IPS-20b (cell line): ENCODE data around the gene GAL3ST3.
"Not testable (repeated sequence)": the region's sequence is repeated elsewhere in the genome, so short reads cannot be mapped to it uniquely, and the experiment has no call there.

Experiments used
- H3K27ac ChIP-seq: one replicate; pipeline ENCODE4 v1.5.1; 2013; ENCODE audit warnings: low read length
- H3K27me3 ChIP-seq: 2 replicates; pipeline ENCODE4 v1.6.1; 2013; ENCODE audit warnings: mild to moderate bottlenecking, low read length, inconsistent platforms; ENCODE audit not compliant: insufficient read depth
- H3K36me3 ChIP-seq: 2 replicates; pipeline ENCODE4 v1.6.1; 2013; ENCODE audit warnings: low read depth, mild to moderate bottlenecking, inconsistent platforms, low read length, moderate library complexity; ENCODE audit not compliant: insufficient read depth
- H3K4me1 ChIP-seq: 2 replicates; pipeline ENCODE4 v1.6.1; 2013; ENCODE audit warnings: mild to moderate bottlenecking, control low read depth, inconsistent platforms, low read length, moderate library complexity; ENCODE audit not compliant: insufficient read depth
- H3K4me3 ChIP-seq: 2 replicates; pipeline ENCODE4 v1.5.1; 2013; ENCODE audit warnings: mild to moderate bottlenecking, low read length, inconsistent platforms
- H3K9ac ChIP-seq: 2 replicates; pipeline ENCODE4 v1.6.1; 2013; ENCODE audit warnings: low read depth, mild to moderate bottlenecking, inconsistent platforms, low read length, moderate library complexity
- H3K9me3 ChIP-seq: 2 replicates; pipeline ENCODE4 v1.6.1; 2013; ENCODE audit warnings: mild to moderate bottlenecking, low read depth, low read length, inconsistent platforms; ENCODE audit not compliant: insufficient read depth

The GAL3ST3 gene

DNA sequence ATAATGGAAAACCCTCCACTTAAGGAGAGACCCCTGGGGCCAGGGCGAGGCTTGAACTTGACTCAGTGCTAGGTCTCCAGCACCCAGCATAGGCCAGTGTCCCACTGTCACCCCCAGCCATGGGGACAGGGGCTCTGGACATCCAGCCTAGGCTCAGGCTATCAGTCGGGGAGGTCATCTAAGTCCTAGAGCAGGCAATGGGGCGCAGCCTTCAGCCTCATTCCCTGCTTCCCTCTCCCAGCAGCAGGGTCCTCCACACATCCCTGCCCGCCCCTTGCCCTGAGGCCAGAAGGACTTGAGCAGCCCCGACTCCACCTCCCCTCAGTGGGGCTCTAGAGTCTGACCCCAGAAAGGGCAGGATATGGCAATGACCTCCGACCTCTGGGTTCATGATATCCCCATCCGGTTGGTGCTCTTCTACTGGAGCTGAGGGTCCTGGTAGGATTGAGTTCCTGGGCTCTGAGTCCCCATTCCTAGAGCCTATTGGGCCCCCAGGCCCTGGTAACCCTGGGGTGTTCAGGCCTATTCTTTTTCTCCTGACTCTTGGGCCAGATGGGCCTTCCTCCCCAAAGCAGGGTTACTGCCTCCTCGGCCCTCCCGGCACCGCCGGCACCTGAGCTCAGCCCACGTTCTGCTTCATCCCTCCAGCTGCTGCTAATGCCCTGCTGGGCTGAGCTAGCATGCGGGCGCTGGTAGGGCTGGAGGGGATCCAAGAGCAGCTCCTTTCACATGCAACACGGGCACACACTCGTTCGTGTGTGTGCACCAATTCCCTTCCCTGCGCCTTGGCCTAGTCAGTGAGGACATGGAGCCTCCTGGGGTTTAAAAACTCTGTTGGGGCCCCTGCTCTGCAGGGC lies 32.8 kb downstream of the GAL3ST3 start:
- peaks cover 22% of the 10 kb centered on the region for H3K27me3 ChIP-seq
- no peak overlapping the region for H3K27ac ChIP-seq
- no peak overlapping the region for H3K9ac ChIP-seq
- H3K4me3 ChIP-seq: no peak overlapping the region
- H3K4me1 ChIP-seq: no peaks in the 10 kb centered on the region
- no peaks in the 10 kb centered on the region for H3K9me3 ChIP-seq
- H3K36me3 ChIP-seq: no peaks in the 10 kb centered on the region

DNA sequence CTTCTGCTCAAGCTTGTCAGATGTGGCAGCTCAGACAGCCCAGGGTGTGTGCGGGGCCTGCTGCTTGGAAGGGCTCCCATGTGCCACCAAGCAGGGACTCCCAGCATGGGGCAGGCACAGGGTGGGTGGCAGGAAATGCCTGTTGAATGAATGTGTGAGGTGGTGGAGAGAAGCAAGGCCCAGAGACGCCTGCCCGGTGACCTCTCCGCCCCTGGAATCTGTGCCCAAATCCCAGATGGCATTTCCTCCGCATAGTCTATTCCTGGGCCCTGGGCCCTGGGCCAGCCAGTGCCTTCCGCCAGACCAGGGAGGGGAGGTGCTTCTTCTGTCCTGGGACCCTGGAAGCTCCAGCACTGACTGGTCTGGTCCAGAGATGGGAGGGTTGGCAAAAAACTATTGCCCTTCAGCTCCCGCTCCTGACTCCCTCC lies 33.5 kb downstream of the GAL3ST3 start:
- H3K9ac ChIP-seq: no peak overlapping the region
- H3K27me3 ChIP-seq: peaks cover 26% of the 10 kb centered on the region
- H3K4me3 ChIP-seq: no peak overlapping the region
- H3K27ac ChIP-seq: no peak overlapping the region
- H3K4me1 ChIP-seq: no peaks in the 10 kb centered on the region
- H3K9me3 ChIP-seq: no peaks in the 10 kb centered on the region
- H3K36me3 ChIP-seq: no peaks in the 10 kb centered on the region

DNA sequence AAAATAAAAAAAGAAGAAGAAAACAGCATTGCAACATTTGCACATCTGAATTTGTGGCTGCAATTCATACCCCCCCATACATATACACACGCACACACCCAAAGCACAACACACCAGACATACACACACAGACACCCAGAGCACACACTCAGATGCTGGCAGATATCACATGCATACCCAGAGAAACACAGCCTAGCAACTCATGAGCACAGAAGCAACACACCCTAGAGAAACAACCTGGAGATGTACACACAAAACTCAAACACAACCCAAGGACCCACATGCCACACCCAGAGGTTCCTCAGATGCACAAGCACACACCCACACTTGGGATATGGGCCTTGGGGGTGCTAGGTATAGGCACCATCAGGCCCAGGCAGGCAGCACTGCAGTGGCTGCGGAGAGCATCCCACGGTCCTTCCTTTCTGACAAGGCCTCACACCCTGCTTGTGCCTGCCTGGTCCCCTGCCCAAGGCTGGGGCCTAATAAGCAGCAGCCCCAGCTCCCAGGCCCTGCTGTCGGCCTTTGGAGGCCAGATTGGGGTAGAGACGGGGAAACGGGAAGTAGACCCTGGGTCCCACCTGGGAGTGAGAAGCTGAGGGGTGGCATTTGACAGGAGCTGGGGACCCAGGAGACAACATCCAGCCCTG lies 34.0 kb downstream of the GAL3ST3 start:
- Histone ChIP-seq H3K4me1 (no peaks in the 10 kb centered on the region), H3K27ac (no peak overlapping the region), H3K9ac (no peak overlapping the region), H3K9me3 (no peaks in the 10 kb centered on the region), H3K27me3 (peaks cover 29% of the 10 kb centered on the region), H3K36me3 (no peaks in the 10 kb centered on the region), H3K4me3 (no peak overlapping the region)

DNA sequence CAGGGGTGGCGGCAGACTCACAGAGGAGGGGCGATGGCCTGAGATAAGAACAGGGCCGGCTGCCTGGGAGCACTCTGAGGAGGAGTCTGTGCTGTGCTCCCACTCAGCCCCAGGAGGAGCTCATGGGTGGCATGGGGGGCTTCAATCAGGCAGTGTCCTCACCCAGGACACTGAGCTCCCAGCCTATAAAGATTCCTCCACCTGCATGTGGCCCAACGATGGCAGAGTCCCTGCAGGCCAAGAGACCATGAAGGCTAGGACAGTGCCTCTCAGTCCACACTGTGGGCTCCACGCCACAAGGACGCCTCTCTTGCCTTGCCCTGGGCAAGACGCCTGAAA lies 35.2 kb downstream of the GAL3ST3 start:
- Histone ChIP-seq H3K4me1 (no peaks in the 10 kb centered on the region), H3K4me3 (no peak overlapping the region), H3K27ac (no peak overlapping the region), H3K9ac (no peak overlapping the region), H3K9me3 (no peaks in the 10 kb centered on the region), H3K27me3 (peaks cover 29% of the 10 kb centered on the region), H3K36me3 (no peaks in the 10 kb centered on the region)

DNA sequence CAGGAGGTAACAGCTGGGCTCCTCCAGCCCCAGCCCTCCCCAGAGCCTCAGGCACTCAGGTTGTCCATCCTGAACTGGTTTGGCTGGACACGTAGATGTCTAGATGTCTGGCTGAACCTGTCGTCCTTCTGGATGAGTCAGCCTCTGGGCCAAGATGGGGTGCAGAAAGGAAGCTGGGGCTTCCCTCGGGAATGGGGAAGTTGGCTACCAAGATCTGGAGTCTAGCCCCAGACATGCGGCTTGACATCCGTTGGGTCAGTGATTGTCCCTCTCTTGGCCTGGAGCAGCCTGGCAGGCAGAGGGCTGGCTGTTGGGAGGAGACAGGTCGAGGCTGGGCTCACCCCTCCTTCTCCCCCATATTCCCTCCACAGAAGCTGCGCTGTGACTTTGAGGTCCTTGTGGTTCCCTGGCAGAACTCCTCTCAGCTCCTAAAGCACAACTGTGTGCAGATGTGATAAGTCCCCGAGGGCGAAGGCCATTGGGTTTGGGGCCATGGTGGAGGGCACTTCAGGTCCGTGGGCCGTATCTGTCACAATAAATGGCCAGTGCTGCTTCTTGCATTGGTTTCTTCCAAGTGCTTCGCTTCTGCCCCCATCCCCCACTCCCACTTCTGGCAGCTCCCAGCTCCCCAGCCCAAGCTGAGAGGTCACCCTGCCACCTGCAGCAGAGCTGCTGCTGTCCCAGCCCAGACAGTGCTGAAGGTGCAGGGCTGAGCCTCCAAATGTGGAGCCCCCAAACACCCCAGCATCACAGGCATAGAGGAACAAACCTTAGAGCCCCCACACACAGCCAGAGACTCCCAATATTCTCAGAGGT lies 35.8 kb downstream of the GAL3ST3 start:
- no peaks in the 10 kb centered on the region for H3K36me3 ChIP-seq
- peaks cover 29% of the 10 kb centered on the region for H3K27me3 ChIP-seq
- no peaks in the 10 kb centered on the region for H3K9me3 ChIP-seq
- H3K9ac ChIP-seq: no peak overlapping the region
- H3K4me1 ChIP-seq: no peaks in the 10 kb centered on the region
- H3K27ac ChIP-seq: no peak overlapping the region
- H3K4me3 ChIP-seq: no peak overlapping the region

DNA sequence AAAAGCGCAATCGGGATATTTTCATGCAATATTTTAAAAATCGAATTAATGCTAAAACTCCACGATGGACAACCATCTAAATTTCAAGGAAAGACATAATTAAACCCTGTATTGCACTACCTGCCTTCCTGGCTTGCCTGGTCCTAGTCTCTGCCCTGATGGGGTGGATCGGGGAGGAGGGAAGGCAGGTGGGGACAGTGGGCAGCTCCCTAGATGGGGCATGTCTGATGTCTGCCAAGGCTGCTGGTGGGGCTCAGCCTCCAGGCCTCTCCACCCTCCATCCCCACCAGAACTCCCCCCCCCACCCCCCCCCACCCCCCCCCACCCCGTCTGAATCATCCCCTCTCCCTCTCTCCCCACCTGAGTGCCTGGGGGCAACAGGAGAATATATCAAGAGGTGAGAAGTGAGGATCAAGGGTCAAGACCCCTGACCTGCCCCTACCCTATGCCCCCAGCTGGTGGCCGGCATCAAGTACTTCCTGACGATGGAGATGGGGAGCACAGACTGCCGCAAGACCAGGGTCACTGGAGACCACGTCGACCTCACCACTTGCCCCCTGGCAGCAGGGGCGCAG lies 36.5 kb downstream of the GAL3ST3 start:
- Histone ChIP-seq H3K27ac (no peak overlapping the region), H3K36me3 (no peaks in the 10 kb centered on the region), H3K27me3 (peaks cover 29% of the 10 kb centered on the region), H3K9ac (no peak overlapping the region), H3K4me3 (no peak overlapping the region; the same call in 1 of the 2 replicates), H3K4me1 (no peaks in the 10 kb centered on the region), H3K9me3 (no peaks in the 10 kb centered on the region)

DNA sequence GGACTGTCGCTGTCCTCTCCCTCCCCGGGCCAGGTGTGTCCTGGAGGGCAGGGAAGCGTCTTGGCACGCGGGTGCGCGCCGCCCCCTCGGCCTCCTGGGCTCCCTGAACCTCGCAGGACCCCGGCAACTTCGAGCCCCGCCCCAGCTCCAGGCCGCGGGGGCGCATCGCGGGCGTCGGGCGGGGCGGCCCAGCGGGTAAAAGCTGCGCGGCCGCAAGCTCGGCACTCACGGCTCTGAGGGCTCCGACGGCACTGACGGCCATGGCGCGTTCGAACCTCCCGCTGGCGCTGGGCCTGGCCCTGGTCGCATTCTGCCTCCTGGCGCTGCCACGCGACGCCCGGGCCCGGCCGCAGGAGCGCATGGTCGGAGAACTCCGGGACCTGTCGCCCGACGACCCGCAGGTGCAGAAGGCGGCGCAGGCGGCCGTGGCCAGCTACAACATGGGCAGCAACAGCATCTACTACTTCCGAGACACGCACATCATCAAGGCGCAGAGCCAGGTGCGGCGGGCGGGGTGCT lies 37.1 kb downstream of the GAL3ST3 start, which contains the start of gene CST6:
CST6 (plus strand) TSS at position 224 of the 519 bp plus-strand sequence; CDS start at position 261, 37 bp downstream.
- no peaks in the 10 kb centered on the region for H3K9me3 ChIP-seq
- H3K27ac ChIP-seq: no peak within 1 kb of the TSS
- peak within 1 kb of the TSS; percentile 32; the same call in 1 of the 2 replicates for H3K4me3 ChIP-seq
- peaks cover 3% of the 10 kb centered on the region; the same call in 1 of the 2 replicates for H3K4me1 ChIP-seq
- no peak within 1 kb of the TSS for H3K9ac ChIP-seq
- peaks cover 29% of the 10 kb centered on the region for H3K27me3 ChIP-seq
- H3K36me3 ChIP-seq: no peaks in the 10 kb centered on the region

DNA sequence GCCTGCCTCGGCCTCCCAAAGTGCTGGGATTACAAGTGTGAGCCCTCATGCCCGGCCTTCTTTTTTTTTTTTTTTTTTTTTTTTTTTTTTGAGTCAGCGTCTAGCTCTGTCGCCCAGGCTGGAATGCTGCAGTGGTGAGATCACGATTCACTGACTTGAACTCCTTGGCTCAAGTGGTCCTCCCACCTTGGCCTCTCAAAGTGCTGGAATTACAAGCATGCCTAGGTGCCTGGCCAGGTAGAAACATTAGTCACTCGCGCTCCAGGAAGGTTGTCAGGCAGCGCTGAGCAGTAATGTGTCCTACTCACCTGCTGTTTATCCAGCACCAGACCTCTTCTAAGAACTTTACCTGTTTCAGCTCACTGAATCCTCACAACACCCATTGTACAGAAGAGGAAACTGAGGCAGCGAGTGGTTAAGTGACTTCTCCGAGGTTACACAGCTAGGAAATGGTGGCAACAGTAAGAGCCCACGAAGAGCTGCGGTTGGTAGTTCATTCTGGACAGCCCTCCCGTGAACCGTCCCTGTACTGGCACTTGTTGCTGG lies 37.6 kb downstream of the GAL3ST3 start:
- no peaks in the 10 kb centered on the region for H3K9me3 ChIP-seq
- H3K27ac ChIP-seq: no peak overlapping the region
- peaks cover 4% of the 10 kb centered on the region; the same call in 1 of the 2 replicates for H3K4me1 ChIP-seq
- H3K27me3 ChIP-seq: peaks cover 29% of the 10 kb centered on the region
- no peaks in the 10 kb centered on the region for H3K36me3 ChIP-seq
- H3K4me3 ChIP-seq: peak overlapping the region; percentile 32; the same call in 1 of the 2 replicates
- no peak overlapping the region for H3K9ac ChIP-seq

DNA sequence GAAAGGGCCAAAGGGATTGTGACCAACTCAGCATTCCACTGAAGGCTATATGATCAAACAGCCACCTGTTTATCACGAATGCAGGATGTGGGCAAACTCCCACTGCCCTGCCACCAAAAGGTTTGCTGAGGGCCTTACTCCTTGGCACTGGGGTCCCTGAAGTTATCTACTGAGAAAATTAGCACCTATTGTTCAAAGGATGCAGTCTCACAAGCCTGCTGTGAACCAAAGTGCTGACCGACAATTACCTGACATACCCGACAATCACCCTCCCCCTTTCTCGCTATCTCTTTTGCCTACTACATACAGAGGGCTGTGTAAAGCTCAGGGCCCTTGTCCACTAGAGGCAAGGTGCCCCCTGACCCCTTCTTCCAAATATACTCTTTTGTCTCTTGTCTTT lies 38.9 kb downstream of the GAL3ST3 start:
- H3K9me3 ChIP-seq, H3K27ac ChIP-seq, H3K4me3 ChIP-seq, H3K4me1 ChIP-seq, H3K36me3 ChIP-seq, H3K9ac ChIP-seq: not testable (repeated sequence)
- H3K27me3 ChIP-seq: peaks cover 29% of the 10 kb centered on the region

DNA sequence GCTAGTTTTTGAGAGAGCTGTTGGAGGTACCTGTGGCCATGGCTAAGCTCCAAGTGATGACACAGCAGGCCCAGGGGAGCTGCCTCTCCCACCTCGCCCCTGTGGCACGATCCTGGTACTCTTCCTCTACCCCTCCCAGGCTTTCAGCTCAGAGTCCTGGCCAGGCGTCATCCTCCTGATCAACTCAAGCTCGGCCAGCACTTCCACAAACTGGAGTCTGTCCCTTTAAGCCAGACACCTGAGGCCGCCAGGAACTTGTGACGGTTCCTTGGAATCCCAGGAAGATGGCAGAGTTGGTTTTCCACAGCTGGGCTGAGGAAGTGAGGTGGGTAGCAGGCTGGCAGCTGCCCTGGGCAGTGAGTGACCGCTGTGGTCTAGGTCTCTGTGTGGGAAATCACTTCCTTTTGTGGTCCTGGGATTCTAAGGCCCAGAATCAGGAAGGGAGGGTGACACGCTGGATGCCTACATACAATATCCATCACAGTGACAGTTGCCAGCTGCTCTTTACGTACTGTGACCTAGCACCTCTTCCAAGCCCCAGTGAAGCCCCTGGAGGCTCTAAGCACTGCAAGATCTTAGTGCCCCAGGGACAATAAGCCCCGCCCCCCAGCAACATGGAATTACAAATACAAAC lies 40.4 kb downstream of the GAL3ST3 start:
- Histone ChIP-seq H3K4me1 (peaks cover 4% of the 10 kb centered on the region; the same call in 1 of the 2 replicates), H3K9me3 (no peaks in the 10 kb centered on the region), H3K4me3 (no peak overlapping the region), H3K36me3 (peaks cover 21% of the 10 kb centered on the region), H3K27ac (no peak overlapping the region), H3K27me3 (peaks cover 29% of the 10 kb centered on the region), H3K9ac (no peak overlapping the region)
